Measurements from ENCODE around the gene GPATCH8.

DNA sequence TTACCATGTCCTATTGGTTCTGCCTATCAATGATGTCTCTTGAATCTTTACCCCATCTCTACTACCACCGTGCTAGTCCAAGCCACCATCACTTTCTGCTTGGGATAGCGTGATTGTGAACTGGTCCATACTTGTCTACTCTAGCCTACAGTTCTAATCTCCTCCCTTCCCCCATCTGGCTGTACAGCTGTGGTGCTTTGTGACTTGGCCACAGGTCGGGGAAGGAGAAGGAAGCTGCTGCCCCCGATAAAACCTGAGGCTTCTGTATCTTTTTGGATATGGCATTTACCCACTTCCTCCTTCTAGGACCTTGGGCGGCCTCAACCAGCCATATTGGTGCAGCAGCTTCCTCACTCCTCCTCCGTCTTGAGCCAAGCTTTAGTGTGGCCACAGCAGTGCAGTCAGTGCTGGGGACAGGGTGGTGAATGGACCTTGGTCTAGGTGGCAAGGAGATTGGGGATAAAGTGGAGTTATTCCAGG, 113.4 kb downstream of the GPATCH8 start:
- TF ChIP-seq, protein P1, sequence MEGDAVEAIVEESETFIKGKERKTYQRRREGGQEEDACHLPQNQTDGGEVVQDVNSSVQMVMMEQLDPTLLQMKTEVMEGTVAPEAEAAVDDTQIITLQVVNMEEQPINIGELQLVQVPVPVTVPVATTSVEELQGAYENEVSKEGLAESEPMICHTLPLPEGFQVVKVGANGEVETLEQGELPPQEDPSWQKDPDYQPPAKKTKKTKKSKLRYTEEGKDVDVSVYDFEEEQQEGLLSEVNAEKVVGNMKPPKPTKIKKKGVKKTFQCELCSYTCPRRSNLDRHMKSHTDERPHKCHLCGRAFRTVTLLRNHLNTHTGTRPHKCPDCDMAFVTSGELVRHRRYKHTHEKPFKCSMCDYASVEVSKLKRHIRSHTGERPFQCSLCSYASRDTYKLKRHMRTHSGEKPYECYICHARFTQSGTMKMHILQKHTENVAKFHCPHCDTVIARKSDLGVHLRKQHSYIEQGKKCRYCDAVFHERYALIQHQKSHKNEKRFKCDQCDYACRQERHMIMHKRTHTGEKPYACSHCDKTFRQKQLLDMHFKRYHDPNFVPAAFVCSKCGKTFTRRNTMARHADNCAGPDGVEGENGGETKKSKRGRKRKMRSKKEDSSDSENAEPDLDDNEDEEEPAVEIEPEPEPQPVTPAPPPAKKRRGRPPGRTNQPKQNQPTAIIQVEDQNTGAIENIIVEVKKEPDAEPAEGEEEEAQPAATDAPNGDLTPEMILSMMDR (IDR thresholded peaks at IDR 0.05 in 2 of 3, conservative IDR thresholded peaks at IDR 0.05 in 1 of 3; ENCODE audit: control insufficient read depth in 2 of 3, extremely low read depth in 1 of 3, insufficient read depth in 1 of 3, low read depth in 3 of 3, low read length in 3 of 3), result no peak
- no peak for TF ChIP-seq POLR2A (IDR thresholded peaks at IDR 0.05; ENCODE audit: low read depth, low read length)
- TF ChIP-seq YY1 (IDR thresholded peaks at IDR 0.05; ENCODE audit: low read depth, low read length), result 0 out of 2 replicates have a peak, but pooled peaks have one; percentile 15
- TF ChIP-seq NFIC (IDR thresholded peaks at IDR 0.05; ENCODE audit: low read depth, low read length), result no peak
- TF ChIP-seq, protein P2, sequence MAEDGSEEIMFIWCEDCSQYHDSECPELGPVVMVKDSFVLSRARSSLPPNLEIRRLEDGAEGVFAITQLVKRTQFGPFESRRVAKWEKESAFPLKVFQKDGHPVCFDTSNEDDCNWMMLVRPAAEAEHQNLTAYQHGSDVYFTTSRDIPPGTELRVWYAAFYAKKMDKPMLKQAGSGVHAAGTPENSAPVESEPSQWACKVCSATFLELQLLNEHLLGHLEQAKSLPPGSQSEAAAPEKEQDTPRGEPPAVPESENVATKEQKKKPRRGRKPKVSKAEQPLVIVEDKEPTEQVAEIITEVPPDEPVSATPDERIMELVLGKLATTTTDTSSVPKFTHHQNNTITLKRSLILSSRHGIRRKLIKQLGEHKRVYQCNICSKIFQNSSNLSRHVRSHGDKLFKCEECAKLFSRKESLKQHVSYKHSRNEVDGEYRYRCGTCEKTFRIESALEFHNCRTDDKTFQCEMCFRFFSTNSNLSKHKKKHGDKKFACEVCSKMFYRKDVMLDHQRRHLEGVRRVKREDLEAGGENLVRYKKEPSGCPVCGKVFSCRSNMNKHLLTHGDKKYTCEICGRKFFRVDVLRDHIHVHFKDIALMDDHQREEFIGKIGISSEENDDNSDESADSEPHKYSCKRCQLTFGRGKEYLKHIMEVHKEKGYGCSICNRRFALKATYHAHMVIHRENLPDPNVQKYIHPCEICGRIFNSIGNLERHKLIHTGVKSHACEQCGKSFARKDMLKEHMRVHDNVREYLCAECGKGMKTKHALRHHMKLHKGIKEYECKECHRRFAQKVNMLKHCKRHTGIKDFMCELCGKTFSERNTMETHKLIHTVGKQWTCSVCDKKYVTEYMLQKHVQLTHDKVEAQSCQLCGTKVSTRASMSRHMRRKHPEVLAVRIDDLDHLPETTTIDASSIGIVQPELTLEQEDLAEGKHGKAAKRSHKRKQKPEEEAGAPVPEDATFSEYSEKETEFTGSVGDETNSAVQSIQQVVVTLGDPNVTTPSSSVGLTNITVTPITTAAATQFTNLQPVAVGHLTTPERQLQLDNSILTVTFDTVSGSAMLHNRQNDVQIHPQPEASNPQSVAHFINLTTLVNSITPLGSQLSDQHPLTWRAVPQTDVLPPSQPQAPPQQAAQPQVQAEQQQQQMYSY (CRISPR knock-in tag; IDR thresholded peaks at IDR 0.05), result no peak
- no peak for TF ChIP-seq EZH2 (IDR thresholded peaks at IDR 0.05; ENCODE audit: borderline replicate concordance, control insufficient read depth, low read depth, low read length)
- TF ChIP-seq NFXL1 (IDR thresholded peaks at IDR 0.05; ENCODE audit: borderline replicate concordance), result no peak
- TF ChIP-seq SP1 (IDR thresholded peaks at IDR 0.05; ENCODE audit: low read depth, low read length), result no peak
- TF ChIP-seq, protein P3, sequence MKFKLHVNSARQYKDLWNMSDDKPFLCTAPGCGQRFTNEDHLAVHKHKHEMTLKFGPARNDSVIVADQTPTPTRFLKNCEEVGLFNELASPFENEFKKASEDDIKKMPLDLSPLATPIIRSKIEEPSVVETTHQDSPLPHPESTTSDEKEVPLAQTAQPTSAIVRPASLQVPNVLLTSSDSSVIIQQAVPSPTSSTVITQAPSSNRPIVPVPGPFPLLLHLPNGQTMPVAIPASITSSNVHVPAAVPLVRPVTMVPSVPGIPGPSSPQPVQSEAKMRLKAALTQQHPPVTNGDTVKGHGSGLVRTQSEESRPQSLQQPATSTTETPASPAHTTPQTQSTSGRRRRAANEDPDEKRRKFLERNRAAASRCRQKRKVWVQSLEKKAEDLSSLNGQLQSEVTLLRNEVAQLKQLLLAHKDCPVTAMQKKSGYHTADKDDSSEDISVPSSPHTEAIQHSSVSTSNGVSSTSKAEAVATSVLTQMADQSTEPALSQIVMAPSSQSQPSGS (IDR thresholded peaks at IDR 0.05; ENCODE audit: low read length), result no peak
- no peak for TF ChIP-seq TAF1 (IDR thresholded peaks at IDR 0.05; ENCODE audit: borderline replicate concordance, low read depth, low read length)
- no peak for TF ChIP-seq TCF7 (IDR thresholded peaks at IDR 0.05; ENCODE audit: borderline replicate concordance)
- TF ChIP-seq, protein P4, sequence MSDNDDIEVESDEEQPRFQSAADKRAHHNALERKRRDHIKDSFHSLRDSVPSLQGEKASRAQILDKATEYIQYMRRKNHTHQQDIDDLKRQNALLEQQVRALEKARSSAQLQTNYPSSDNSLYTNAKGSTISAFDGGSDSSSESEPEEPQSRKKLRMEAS (IDR thresholded peaks at IDR 0.05; ENCODE audit: low read depth, low read length), result no peak
- no peak for TF ChIP-seq ZBED1 (IDR thresholded peaks at IDR 0.05; ENCODE audit: borderline replicate concordance)

Measured in GM12878 (cell line).